ENCODE data around the gene NUP214. TPM values are rescaled to one million over a fixed set of nuclear protein-coding genes. Genes with fewer than 3 reads are reported as not detected.

Gene NUP214
- total and polyA plus RNA-seq, 2 of the 4 experiments (the other 2 are of a cell fraction), result 7.9 to 13.4 TPM

- WGBS, 2 experiments (ENCODE audit: extremely low coverage in 2 of 2, insufficient read length in 1 of 2), result no CpG with 5 or more reads among the region's 7 CpGs
- no peaks in the 10 kb centered on the region for H3K4me1 ChIP-seq (ENCODE audit: control insufficient read depth, insufficient read depth, low read length)
- H2BK5ac ChIP-seq (ENCODE audit: low read depth, low read length, poor library complexity, severe bottlenecking), result no peak overlapping the region
- DNase-seq (no peak), ATAC-seq (ENCODE audit: low read depth) (no peak)
- H3K56ac ChIP-seq (ENCODE audit: extremely low read depth, insufficient read depth, low read length), result no peak overlapping the region
- no peak overlapping the region for H3K4me2 ChIP-seq (ENCODE audit: low read depth, low read length)
- no peak overlapping the region for H3K18ac ChIP-seq (ENCODE audit: low read depth, low read length)
- H2AFZ ChIP-seq (replicated peaks; ENCODE audit: low read length, poor library complexity), result no peak overlapping the region
- in situ Hi-C loops (cut with MboI; ENCODE audit: low sequenced_read_pairs), result loop anchor here (25.0 kb wide), 1 partner anchor 1188 kb away; no protein-coding TSS in a partner anchor
- no peak overlapping the region for H3K14ac ChIP-seq (replicated peaks; ENCODE audit: low read depth, low read length)
- H3K9me3 ChIP-seq (ENCODE audit: control insufficient read depth, insufficient read depth, low read length), result no peaks in the 10 kb centered on the region
- H3K36me3 ChIP-seq (ENCODE audit: control insufficient read depth, insufficient read depth, low read length), result peaks cover 58% of the 10 kb centered on the region
- H4K20me1 ChIP-seq (ENCODE audit: insufficient read depth, low read length), result no peaks in the 10 kb centered on the region
- intact Hi-C loops (cut with micrococcal nuclease), result loop anchor here (10.0 kb wide), 1 partner anchor 326 kb away; no protein-coding TSS in a partner anchor
- H4K91ac ChIP-seq (ENCODE audit: insufficient read depth, low read depth, low read length), result no peak overlapping the region
- H3K9me1 ChIP-seq (ENCODE audit: insufficient read depth, low read length), result no peaks in the 10 kb centered on the region
- no peak overlapping the region for H3K27ac ChIP-seq (ENCODE audit: insufficient read depth, low read length)
- no peak overlapping the region for H3K9ac ChIP-seq (ENCODE audit: low read depth, low read length)
- no peak overlapping the region for H2AK5ac ChIP-seq (ENCODE audit: low read depth, low read length)
- dilution Hi-C loops (cut with HindIII; ENCODE audit: low sequenced_read_pairs, unreplicated experiment), result no loop called here
- H3K27me3 ChIP-seq (ENCODE audit: control insufficient read depth, insufficient read depth, low read length), result no peaks in the 10 kb centered on the region
- TF ChIP-seq RAD21 (IDR thresholded peaks at IDR 0.05; ENCODE audit: low read length), result no peak
- TF ChIP-seq CTCF (conservative IDR thresholded peaks at IDR 0.05; ENCODE audit: low read depth, low read length), result no peak
- no peak overlapping the region for H3K4ac ChIP-seq (ENCODE audit: low read depth, low read length)
- H2BK15ac ChIP-seq (ENCODE audit: low read depth, low read length), result no peak overlapping the region
- no peaks in the 10 kb centered on the region; a peak in 2 of 4 replicates for H3K79me1 ChIP-seq (ENCODE audit: low read depth in 1 of 2, low read length in 2 of 2)
- H2BK20ac ChIP-seq (ENCODE audit: low read depth, low read length), result no peak overlapping the region
- H3K23ac ChIP-seq (ENCODE audit: low read depth, low read length), result no peak overlapping the region
- H2BK120ac ChIP-seq (ENCODE audit: low read depth, low read length), result no peak overlapping the region
- BruUV-seq (replicated peaks), result no TSS peak
- H2AK9ac ChIP-seq (replicated peaks; ENCODE audit: low read depth, low read length, poor library complexity), result no peak overlapping the region
- H3K4me3 ChIP-seq (ENCODE audit: insufficient read depth, low read depth, low read length), result no peak overlapping the region
- no peak overlapping the region for H4K8ac ChIP-seq (ENCODE audit: low read depth in 2 of 2, low read length in 2 of 2)
- ChIA-PET POLR2A (ENCODE audit: unreplicated experiment) (no interaction called here), CTCF (interaction anchor here (1.0 kb wide), 1 partner anchor 9 kb away, joined by 3 read pairs; no protein-coding TSS in a partner anchor)
- H4K5ac ChIP-seq (ENCODE audit: low read depth, low read length), result no peak overlapping the region
Observed at GRCh38 chr9:131148966-131149687, 23.7 kb downstream of the NUP214 start.
